Cardiac muscle cell (in vitro differentiated cells and primary cell): ENCODE measurements around the gene L2HGDH. TPM values are rescaled to one million over a fixed set of nuclear protein-coding genes. Genes with fewer than 3 reads are reported as not detected.
"Not testable (repeated sequence)": the region's sequence is repeated elsewhere in the genome, so short reads cannot be mapped to it uniquely, and the experiment has no call there.

ENCODE experiments used
- DNase-seq, 2 donors: peaks; one replicate each; pipeline versions ENCODE4 v3.0.0 to v3.0.0-alpha.2; 2010 to 2017; ENCODE audit warnings: low read depth in 1 of 2, low spot score in 1 of 2
- H3K27ac ChIP-seq: fragments of 200-600 bp; sonication (generic); 2 replicates; pipeline ENCODE4 v1.5.1; 2016
- H3K27me3 ChIP-seq: fragments of 200-600 bp; sonication (generic); 2 replicates; pipeline ENCODE4 v1.6.0; 2016; ENCODE audit warnings: control low read depth
- H3K36me3 ChIP-seq: fragments of 200-600 bp; sonication (generic); 2 replicates; pipeline ENCODE4 v1.5.1; 2016; ENCODE audit warnings: control low read depth
- H3K4me1 ChIP-seq: fragments of 200-600 bp; sonication (generic); 2 replicates; pipeline ENCODE4 v1.8.1; 2017; ENCODE audit warnings: low read depth, mild to moderate bottlenecking, mixed run types
- H3K4me3 ChIP-seq: fragments of 200-600 bp; sonication (generic); 2 replicates; pipeline ENCODE4 v1.5.1; 2016; ENCODE audit warnings: mild to moderate bottlenecking
- H3K9me3 ChIP-seq: fragments of 200-600 bp; sonication (generic); 2 replicates; pipeline ENCODE4 v1.5.1; 2017; ENCODE audit warnings: low read depth, mild to moderate bottlenecking, control low read depth
- CTCF ChIP-seq: IDR thresholded peaks from 2 replicates; pipeline ENCODE4 v1.5.1; 2012; ENCODE audit warnings: low read depth, mild to moderate bottlenecking, low read length
- polyA plus RNA-seq: library from polyadenylated mRNA; unstranded; fragments of >200 nt; fragmentation: Nextera tagmentation; extraction: Ambion mirVana; gene quantifications from 2 replicates; pipeline ENCODE4 v1.2.1, GENCODE V29; 2016
- total RNA-seq: library from RNA; depleted of rRNA; stranded (reverse); fragments of >200 nt; gene quantifications from 2 replicates; pipeline ENCODE4 v1.2.3, GENCODE V29; 2016

The L2HGDH gene
- total and polyA plus RNA-seq, 2 experiments from 2014 or later = 9.4 to 13.8 TPM

- no peaks in the 10 kb centered on the region for H3K27me3 ChIP-seq
- no peak for DNase-seq
- no peak overlapping the region for H3K27ac ChIP-seq
- no peaks in the 10 kb centered on the region for H3K36me3 ChIP-seq
- TF ChIP-seq CTCF = no peak
- H3K4me1 ChIP-seq = no peaks in the 10 kb centered on the region
- no peaks in the 10 kb centered on the region for H3K9me3 ChIP-seq
- H3K4me3 ChIP-seq = no peak overlapping the region
Observed at GRCh38 chr14:50357124-50357523, 45.1 kb upstream of the L2HGDH start.

DNA sequence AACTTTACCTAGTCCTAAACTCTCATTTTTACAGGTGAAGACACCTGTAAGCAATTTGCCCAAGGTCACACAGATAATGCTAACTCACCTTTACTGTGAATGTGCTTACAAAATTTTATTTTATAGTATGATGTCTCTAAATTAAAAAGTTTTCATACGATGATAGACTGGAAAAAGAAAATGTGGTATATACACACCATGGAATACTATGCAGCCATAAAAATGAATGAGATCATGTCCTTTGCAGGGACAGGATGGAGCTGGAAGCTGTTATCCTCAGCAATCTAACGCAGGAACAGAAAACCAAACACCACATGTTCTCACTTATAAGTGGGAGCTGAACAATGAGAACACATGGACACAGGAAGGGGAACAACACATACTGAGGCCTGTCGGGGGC is 44.3 kb upstream of the L2HGDH start:
- not testable (repeated sequence) for H3K36me3 ChIP-seq, H3K4me1 ChIP-seq, H3K9me3 ChIP-seq, H3K27me3 ChIP-seq, H3K27ac ChIP-seq, DNase-seq, H3K4me3 ChIP-seq

GRCh38 chr14:50355692-50356091 is 43.7 kb upstream of the L2HGDH start:
- Histone ChIP-seq H3K36me3 (no peaks in the 10 kb centered on the region), H3K9me3 (no peaks in the 10 kb centered on the region), H3K4me1 (no peaks in the 10 kb centered on the region), H3K27me3 (no peaks in the 10 kb centered on the region), H3K27ac (no peak overlapping the region), H3K4me3 (no peak overlapping the region)
- TF ChIP-seq CTCF = no peak
- DNase-seq = no peak

DNA sequence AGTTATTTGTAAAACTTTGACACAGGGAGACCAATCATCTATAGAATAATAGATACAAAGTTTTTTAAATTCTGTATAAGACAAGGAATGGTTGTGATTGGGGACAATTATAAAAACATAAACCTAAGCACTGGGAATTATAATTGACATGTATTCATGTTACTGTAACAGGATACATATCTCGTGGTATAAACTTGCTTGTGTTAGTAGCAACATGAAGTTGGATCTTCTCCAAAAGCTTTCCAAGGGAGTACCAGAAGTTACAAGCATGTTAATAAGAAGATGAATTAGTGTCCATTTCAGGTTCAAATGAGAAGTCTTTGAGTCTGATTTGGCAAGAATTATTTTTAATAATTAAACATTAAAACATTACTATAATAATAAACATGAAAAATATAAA is 42.5 kb upstream of the L2HGDH start:
- TF ChIP-seq CTCF = no peak

DNA sequence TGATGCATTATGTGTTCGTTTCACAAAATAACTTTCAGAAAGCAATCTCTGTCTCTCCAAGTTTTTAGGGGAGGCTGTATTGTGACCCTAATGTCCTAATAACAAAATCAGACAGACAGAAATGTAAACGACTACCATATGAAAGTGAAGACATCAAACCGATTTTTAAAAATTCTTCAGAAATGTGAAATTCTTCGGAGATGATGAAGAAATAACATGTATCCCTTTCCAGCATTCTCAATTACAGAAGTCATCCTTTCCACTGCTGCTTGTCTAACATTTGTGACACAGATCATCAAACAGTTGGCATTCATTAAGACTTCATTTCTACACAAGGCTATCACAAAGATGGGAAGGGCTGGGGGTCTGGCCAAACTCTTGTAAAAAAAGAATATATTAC is 41.1 kb upstream of the L2HGDH start:
- TF ChIP-seq CTCF = no peak
- no peaks in the 10 kb centered on the region for H3K9me3 ChIP-seq
- no peaks in the 10 kb centered on the region for H3K4me1 ChIP-seq
- no peaks in the 10 kb centered on the region for H3K27me3 ChIP-seq
- H3K36me3 ChIP-seq = no peaks in the 10 kb centered on the region
- H3K27ac ChIP-seq = no peak overlapping the region
- no peak overlapping the region for H3K4me3 ChIP-seq
- no peak for DNase-seq

More for the DNA sequence above, 42.5 kb upstream of the L2HGDH start:
- Histone ChIP-seq H3K36me3 (no peaks in the 10 kb centered on the region), H3K27ac (no peak overlapping the region), H3K4me1 (no peaks in the 10 kb centered on the region), H3K9me3 (no peaks in the 10 kb centered on the region), H3K27me3 (no peaks in the 10 kb centered on the region), H3K4me3 (no peak overlapping the region)
- DNase-seq = no peak

DNA sequence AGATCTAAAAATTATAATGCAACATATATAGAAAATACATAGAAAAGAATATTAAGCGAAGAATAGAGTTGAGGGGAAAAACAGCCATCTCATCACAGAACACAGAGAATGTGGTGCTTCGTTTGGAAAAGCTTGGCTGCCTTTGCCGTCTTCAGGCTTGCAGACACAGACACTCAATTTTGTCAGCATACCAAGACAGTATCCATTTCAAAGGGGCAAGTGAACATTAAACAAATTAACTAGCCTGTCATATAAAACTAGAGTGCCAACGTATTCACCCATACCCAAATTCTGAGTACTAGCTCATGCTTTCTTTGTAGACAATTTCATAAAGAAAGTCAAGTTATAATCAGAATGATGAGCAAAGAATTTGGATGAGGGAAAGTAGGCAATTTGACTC is 40.6 kb upstream of the L2HGDH start:
- H3K36me3 ChIP-seq = no peaks in the 10 kb centered on the region
- TF ChIP-seq CTCF = no peak
- H3K9me3 ChIP-seq = no peaks in the 10 kb centered on the region
- H3K27ac ChIP-seq = no peak overlapping the region
- H3K4me3 ChIP-seq = no peak overlapping the region
- no peaks in the 10 kb centered on the region for H3K4me1 ChIP-seq
- H3K27me3 ChIP-seq = no peaks in the 10 kb centered on the region
- DNase-seq = no peak
